ENCODE results near the gene CBX1. TPM values are rescaled to one million over a fixed set of nuclear protein-coding genes. Genes with fewer than 3 reads are reported as not detected.
A peak's percentile ranks its signal among the peaks of the same experiment; 100 is the strongest.

The CBX1 gene
- total RNA-seq, 1 donor from 2014 or later, result 31.2 TPM

- intact Hi-C loops (cut with DNase I), result no loop called here
- no peak for DNase-seq (ENCODE audit: low spot score)
Measured at GRCh38 chr17:48056246-48056745, 45.0 kb downstream of the CBX1 start.

- intact Hi-C loops (cut with DNase I), result no loop called here
Measured at GRCh38 chr17:48055531-48056245, 45.6 kb downstream of the CBX1 start.

GRCh38 chr17:48054238-48055185 is 46.8 kb downstream of the CBX1 start:
- intact Hi-C loops (cut with DNase I), result no loop called here
- DNase-seq (ENCODE audit: low spot score), result no peak

More at GRCh38 chr17:48055531-48056245, 45.6 kb downstream of the CBX1 start:
- DNase-seq (ENCODE audit: low spot score), result no peak

GRCh38 chr17:48053758-48054237 is 47.5 kb downstream of the CBX1 start:
- intact Hi-C loops (cut with DNase I), result no loop called here
- DNase-seq (ENCODE audit: low spot score), result no peak

- DNase-seq (ENCODE audit: low spot score), result peak; percentile 93
- intact Hi-C loops (cut with DNase I), result no loop called here
Measured at GRCh38 chr17:48052956-48053757, 48.1 kb downstream of the CBX1 start.

- DNase-seq (ENCODE audit: low spot score), result peak; percentile 82
- intact Hi-C loops (cut with DNase I), result loop anchor here (2.0 kb wide), 1 partner anchor 27 kb away; no protein-coding TSS in a partner anchor
Measured at GRCh38 chr17:48051706-48052486, 49.4 kb downstream of the CBX1 start.

GRCh38 chr17:48051283-48051682 is 50.0 kb downstream of the CBX1 start:
- no peak for DNase-seq (ENCODE audit: low spot score)
- intact Hi-C loops (cut with DNase I), result loop anchor here (2.0 kb wide), 1 partner anchor 26 kb away; no protein-coding TSS in a partner anchor

- peak; percentile 95 for DNase-seq (ENCODE audit: low spot score)
- intact Hi-C loops (cut with DNase I), result loop anchor here (10.0 kb wide), 1 partner anchor 496 kb away; the partner anchor contains the start of gene HOXB2
Measured at GRCh38 chr17:48048384-48049126, 52.7 kb downstream of the CBX1 start.

- intact Hi-C loops (cut with DNase I), result loop anchor here (10.0 kb wide), 1 partner anchor 497 kb away; the partner anchor contains the start of gene HOXB2
- peak; percentile 100 for DNase-seq (ENCODE audit: low spot score)
Measured at GRCh38 chr17:48047741-48048383, 53.4 kb downstream of the CBX1 start, which contains the start of gene NFE2L1. NFE2L1 (plus strand) TSS chr17:48048359; CDS start chr17:48051119, 2,760 bp downstream.

- intact Hi-C loops (cut with DNase I), result loop anchor here (10.0 kb wide), 1 partner anchor 498 kb away; the partner anchor contains the start of gene HOXB2
- DNase-seq (ENCODE audit: low spot score), result no peak
Measured at GRCh38 chr17:48047113-48047740, 54.1 kb downstream of the CBX1 start.

- no peak for DNase-seq (ENCODE audit: low spot score)
- intact Hi-C loops (cut with DNase I), result loop anchor here (10.0 kb wide), 1 partner anchor 499 kb away; the partner anchor contains the start of gene HOXB2
Measured at GRCh38 chr17:48046296-48046695, 55.0 kb downstream of the CBX1 start.

GRCh38 chr17:48045316-48046001 is 55.8 kb downstream of the CBX1 start:
- peak; percentile 43 for DNase-seq (ENCODE audit: low spot score)

GRCh38 chr17:48044851-48045250 is 56.4 kb downstream of the CBX1 start:
- intact Hi-C loops (cut with DNase I), result loop anchor here (10.0 kb wide), 1 partner anchor 500 kb away; the partner anchor contains the start of gene HOXB2
- peak; percentile 49 for DNase-seq (ENCODE audit: low spot score)

More at GRCh38 chr17:48045316-48046001, 55.8 kb downstream of the CBX1 start:
- intact Hi-C loops (cut with DNase I), result loop anchor here (10.0 kb wide), 1 partner anchor 499 kb away; the partner anchor contains the start of gene HOXB2

GRCh38 chr17:48043176-48043575 is 58.1 kb downstream of the CBX1 start:
- intact Hi-C loops (cut with DNase I), result loop anchor here (10.0 kb wide), 1 partner anchor 502 kb away; the partner anchor contains the start of gene HOXB2
- no peak for DNase-seq (ENCODE audit: low spot score)

- intact Hi-C loops (cut with DNase I), result no loop called here
- no peak for DNase-seq (ENCODE audit: low spot score)
Measured at GRCh38 chr17:48038687-48039086, 62.6 kb downstream of the CBX1 start.
